Measurements from ENCODE around the gene HOXB6. TPM values are rescaled to one million over a fixed set of nuclear protein-coding genes. Genes with fewer than 3 reads are reported as not detected.
A peak's percentile ranks its signal among the peaks of the same experiment; 100 is the strongest.

HOXB6 gene
- total RNA-seq, 1 donor from 2014 or later = not detected

GRCh38 chr17:48549914-48550501 is 54.8 kb downstream of the HOXB6 start:
- peaks cover 3 to 84% (median 61%) of the 10 kb centered on the region in 3 donors for H3K27me3 ChIP-seq (ENCODE audit: control insufficient read depth in 3 of 3, insufficient read depth in 3 of 3, low read length in 3 of 3)
- peaks cover 0 to 29% (median 3%) of the 10 kb centered on the region in 3 donors for H3K4me1 ChIP-seq (ENCODE audit: control insufficient read depth in 3 of 3, insufficient read depth in 3 of 3, low read length in 3 of 3)
- no peak overlapping the region for H3K27ac ChIP-seq (ENCODE audit: low read depth, low read length)
- H3K9me3 ChIP-seq (ENCODE audit: control insufficient read depth in 3 of 3, low read length in 3 of 3) = no peaks in the 10 kb centered on the region
- no peak overlapping the region for H3K4me3 ChIP-seq (ENCODE audit: low read length in 3 of 3)
- H3K9ac ChIP-seq (ENCODE audit: low read depth in 1 of 3, low read length in 3 of 3) = no peak overlapping the region
- H3K36me3 ChIP-seq (ENCODE audit: control insufficient read depth in 3 of 3, insufficient read depth in 3 of 3, low read length in 3 of 3) = peaks cover 0 to 3% (median 0%) of the 10 kb centered on the region in 3 donors

GRCh38 chr17:48549281-48549630 is 55.5 kb downstream of the HOXB6 start:
- H3K9ac ChIP-seq (ENCODE audit: low read depth in 1 of 3, low read length in 3 of 3) = no peak overlapping the region
- H3K4me1 ChIP-seq (ENCODE audit: control insufficient read depth in 3 of 3, insufficient read depth in 3 of 3, low read length in 3 of 3) = peaks cover 0 to 26% (median 0%) of the 10 kb centered on the region in 3 donors
- peaks cover under 1 to 78% (median 54%) of the 10 kb centered on the region in 3 donors for H3K27me3 ChIP-seq (ENCODE audit: control insufficient read depth in 3 of 3, insufficient read depth in 3 of 3, low read length in 3 of 3)
- no peak overlapping the region for H3K4me3 ChIP-seq (ENCODE audit: low read length in 3 of 3)
- no peaks in the 10 kb centered on the region for H3K9me3 ChIP-seq (ENCODE audit: control insufficient read depth in 3 of 3, low read length in 3 of 3)
- peaks cover 0 to 3% (median 0%) of the 10 kb centered on the region in 3 donors for H3K36me3 ChIP-seq (ENCODE audit: control insufficient read depth in 3 of 3, insufficient read depth in 3 of 3, low read length in 3 of 3)
- no peak overlapping the region for H3K27ac ChIP-seq (ENCODE audit: low read depth, low read length)

GRCh38 chr17:48548523-48549280 is 56.1 kb downstream of the HOXB6 start:
- no peak overlapping the region for H3K27ac ChIP-seq (ENCODE audit: low read depth, low read length)
- no peak overlapping the region for H3K4me3 ChIP-seq (ENCODE audit: low read length in 3 of 3)
- H3K9ac ChIP-seq (ENCODE audit: low read depth in 1 of 3, low read length in 3 of 3) = no peak overlapping the region
- peaks cover 0 to 3% (median 0%) of the 10 kb centered on the region in 3 donors for H3K36me3 ChIP-seq (ENCODE audit: control insufficient read depth in 3 of 3, insufficient read depth in 3 of 3, low read length in 3 of 3)
- H3K27me3 ChIP-seq (ENCODE audit: control insufficient read depth in 3 of 3, insufficient read depth in 3 of 3, low read length in 3 of 3) = peaks cover 0 to 73% (median 53%) of the 10 kb centered on the region in 3 donors
- H3K4me1 ChIP-seq (ENCODE audit: control insufficient read depth in 3 of 3, insufficient read depth in 3 of 3, low read length in 3 of 3) = peaks cover 0 to 29% (median 0%) of the 10 kb centered on the region in 3 donors
- no peaks in the 10 kb centered on the region for H3K9me3 ChIP-seq (ENCODE audit: control insufficient read depth in 3 of 3, low read length in 3 of 3)

- Histone ChIP-seq H3K4me1 (ENCODE audit: control insufficient read depth in 3 of 3, insufficient read depth in 3 of 3, low read length in 3 of 3) (peaks cover 3 to 29% (median 4%) of the 10 kb centered on the region in 3 donors), H3K9me3 (ENCODE audit: control insufficient read depth in 3 of 3, low read length in 3 of 3) (no peaks in the 10 kb centered on the region), H3K27me3 (ENCODE audit: control insufficient read depth in 3 of 3, insufficient read depth in 3 of 3, low read length in 3 of 3) (peaks cover 0 to 71% (median 54%) of the 10 kb centered on the region in 3 donors), H3K4me3 (ENCODE audit: low read length in 3 of 3) (peak overlapping the region in 2 of 3 donors; percentile 32 to 38), H3K36me3 (ENCODE audit: control insufficient read depth in 3 of 3, insufficient read depth in 3 of 3, low read length in 3 of 3) (peaks cover 0 to 3% (median 0%) of the 10 kb centered on the region in 3 donors), H3K9ac (ENCODE audit: low read depth in 1 of 3, low read length in 3 of 3) (peak overlapping the region in 1 of 3 donors; percentile 27), H3K27ac (ENCODE audit: low read depth, low read length) (no peak overlapping the region)
Measured at GRCh38 chr17:48547808-48548522, 56.8 kb downstream of the HOXB6 start.

- Histone ChIP-seq H3K36me3 (ENCODE audit: control insufficient read depth in 3 of 3, insufficient read depth in 3 of 3, low read length in 3 of 3) (peaks cover 0 to 3% (median 0%) of the 10 kb centered on the region in 3 donors), H3K9ac (ENCODE audit: low read depth in 1 of 3, low read length in 3 of 3) (peak overlapping the region in 1 of 3 donors; percentile 66), H3K4me3 (ENCODE audit: low read length in 3 of 3) (peak overlapping the region in 1 of 3 donors; percentile 38), H3K9me3 (ENCODE audit: control insufficient read depth in 3 of 3, low read length in 3 of 3) (no peaks in the 10 kb centered on the region), H3K27me3 (ENCODE audit: control insufficient read depth in 3 of 3, insufficient read depth in 3 of 3, low read length in 3 of 3) (peaks cover 0 to 71% (median 55%) of the 10 kb centered on the region in 3 donors), H3K27ac (ENCODE audit: low read depth, low read length) (no peak overlapping the region), H3K4me1 (ENCODE audit: control insufficient read depth in 3 of 3, insufficient read depth in 3 of 3, low read length in 3 of 3) (peaks cover 4 to 32% (median 5%) of the 10 kb centered on the region in 3 donors)
Measured at GRCh38 chr17:48546924-48547807, 57.6 kb downstream of the HOXB6 start.

- H3K4me3 ChIP-seq (ENCODE audit: low read length in 3 of 3) = peak overlapping the region in 1 of 3 donors; percentile 38
- H3K4me1 ChIP-seq (ENCODE audit: control insufficient read depth in 3 of 3, insufficient read depth in 3 of 3, low read length in 3 of 3) = peaks cover 4 to 38% (median 5%) of the 10 kb centered on the region in 3 donors
- H3K27me3 ChIP-seq (ENCODE audit: control insufficient read depth in 3 of 3, insufficient read depth in 3 of 3, low read length in 3 of 3) = peaks cover 0 to 71% (median 54%) of the 10 kb centered on the region in 3 donors
- no peaks in the 10 kb centered on the region for H3K9me3 ChIP-seq (ENCODE audit: control insufficient read depth in 3 of 3, low read length in 3 of 3)
- H3K27ac ChIP-seq (ENCODE audit: low read depth, low read length) = no peak overlapping the region
- H3K9ac ChIP-seq (ENCODE audit: low read depth in 1 of 3, low read length in 3 of 3) = peak overlapping the region in 1 of 3 donors; percentile 66
- H3K36me3 ChIP-seq (ENCODE audit: control insufficient read depth in 3 of 3, insufficient read depth in 3 of 3, low read length in 3 of 3) = peaks cover 0 to 3% (median 0%) of the 10 kb centered on the region in 3 donors
Measured at GRCh38 chr17:48546137-48546923, 58.5 kb downstream of the HOXB6 start.

Small RNA genes within 50 kb of the gene (small RNA-seq; reads per million reads assigned to genes)
- gene MIR196A1 = 0.86 reads per million, percentile 75 among the genes with 10 or more reads in this experiment

Other genes with a start within 250 kb of the HOXB6 start
- 1.0 TPM for gene SKAP1, start 174.8 kb downstream of the HOXB6 start, total RNA-seq
- gene HOXB1, start 74.0 kb downstream of the HOXB6 start, total RNA-seq = not detected
- gene HOXB2, start 59.9 kb downstream of the HOXB6 start, total RNA-seq = 3.1 TPM
- 1.0 TPM for gene HOXB4, start 26.6 kb downstream of the HOXB6 start, total RNA-seq
- 4.2 TPM for gene HOXB3, start 14.7 kb downstream of the HOXB6 start, total RNA-seq
- gene HOXB5, start 11.2 kb downstream of the HOXB6 start, total RNA-seq = not detected
- 1.0 TPM for gene HOXB7, start 6.0 kb upstream of the HOXB6 start, total RNA-seq
- gene HOXB8, start 10.3 kb upstream of the HOXB6 start, total RNA-seq = not detected
- not detected for gene HOXB9, start 21.4 kb upstream of the HOXB6 start, total RNA-seq
- gene PRAC1, start 117.5 kb upstream of the HOXB6 start, total RNA-seq = not detected
- gene PRAC2, start 118.2 kb upstream of the HOXB6 start, total RNA-seq = not detected
- gene HOXB13, start 123.8 kb upstream of the HOXB6 start, total RNA-seq = not detected
- gene TTLL6, start 212.2 kb upstream of the HOXB6 start, total RNA-seq = not detected
- gene CALCOCO2, start 226.0 kb upstream of the HOXB6 start, total RNA-seq = 29.2 TPM